Endothelial cell of umbilical vein (primary cell): ENCODE measurements around the gene IDUA. TPM values are rescaled to one million over a fixed set of nuclear protein-coding genes. Genes with fewer than 3 reads are reported as not detected.

Source experiments
- BruUV-seq: library from RNA; stranded (reverse); fragments of 400-500 nt; replicated peaks from 2 replicates; lab custom pipeline; 2021; lab: Mats Ljungman, UMichigan
- CTCF ChIA-PET: fragments of 300-600, 350-600 bp; sonication (Branson Sonifier 250); formaldehyde crosslinking; loops from one replicate; lab custom pipeline; 2021; ENCODE audit warnings: antibody characterized with exemption, inconsistent platforms; lab: Charles Lee
- POLR2A ChIA-PET: fragments of 300-600, 350-600 bp; sonication (Branson Sonifier 250); formaldehyde crosslinking; loops from one replicate; lab custom pipeline; 2021; ENCODE audit warnings: antibody characterized with exemption, inconsistent platforms; lab: Charles Lee
- DNase-seq: peaks from one replicate; pipeline ENCODE4 v3.0.0-alpha.2; 2011; ENCODE audit warnings: low read depth, low spot score
- FAIRE-seq: peaks from 2 replicates; lab custom pipeline; 2011; peaks lifted over from hg19 to GRCh38; lab: Jason Lieb, UNC
- H2AFZ ChIP-seq: 2 replicates; pipeline ENCODE4 v1.6.0; 2012; ENCODE audit warnings: low read depth, low read length, control low read depth, inconsistent platforms
- H3K27ac ChIP-seq: 2 replicates; pipeline ENCODE4 v1.5.1; 2011; ENCODE audit warnings: low read depth, mild to moderate bottlenecking, control low read depth, low read length, moderate library complexity; ENCODE audit not compliant: insufficient read depth
- H3K27me3 ChIP-seq, 2 experiments: 2 replicates each; pipeline versions ENCODE4 v1.6.0 to v1.6.1; 2011; ENCODE audit warnings: low read length in 2 of 2, mixed read lengths in 1 of 2; ENCODE audit not compliant: control insufficient read depth in 2 of 2, insufficient read depth in 2 of 2
- H3K36me3 ChIP-seq, 2 experiments: 2 replicates in 1 of 2; 3 replicates in 1 of 2; pipeline ENCODE4 v1.5.1; 2011; ENCODE audit warnings: low read length in 2 of 2, mild to moderate bottlenecking in 1 of 2, moderate library complexity in 1 of 2; ENCODE audit not compliant: control insufficient read depth in 2 of 2, insufficient read depth in 2 of 2; ENCODE audit errors: extremely low read depth in 1 of 2
- H3K4me1 ChIP-seq: 3 replicates; pipeline ENCODE4 v1.5.1; 2011; ENCODE audit warnings: mild to moderate bottlenecking, low read length; ENCODE audit not compliant: control insufficient read depth, insufficient read depth; ENCODE audit errors: extremely low read depth
- H3K4me2 ChIP-seq: 2 replicates; pipeline ENCODE4 v1.6.1; 2011; ENCODE audit warnings: low read length, control low read depth, mixed read lengths; ENCODE audit not compliant: insufficient read depth
- H3K4me3 ChIP-seq, 3 experiments: fragments of 200-600 bp in 1 of 3; sonication (generic), shearing (Covaris generic) in 1 of 3; replicated peaks in 1 of 3; 2 replicates each; pipeline ENCODE4 v1.5.1; 2011 to 2016; ENCODE audit warnings: control low read depth in 3 of 3, low read length in 3 of 3, mild to moderate bottlenecking in 2 of 3, inconsistent platforms in 1 of 3, low read depth in 1 of 3, moderate library complexity in 1 of 3; ENCODE audit not compliant: insufficient read depth in 1 of 3
- H3K79me2 ChIP-seq: 2 replicates; pipeline ENCODE4 v1.6.0; 2012; ENCODE audit warnings: low read length, inconsistent platforms; ENCODE audit not compliant: control insufficient read depth, insufficient read depth
- H3K9ac ChIP-seq: replicated peaks from 2 replicates; pipeline ENCODE3; 2011; ENCODE audit warnings: low read length, control low read depth; ENCODE audit not compliant: insufficient read depth; ENCODE audit errors: extremely low read depth
- H3K9me1 ChIP-seq: replicated peaks from 3 replicates; pipeline ENCODE4 v1.6.0; 2011; ENCODE audit warnings: mild to moderate bottlenecking, low read length; ENCODE audit not compliant: control insufficient read depth, insufficient read depth; ENCODE audit errors: extremely low read depth
- H3K9me3 ChIP-seq: replicated peaks from 2 replicates; pipeline ENCODE4 v1.5.1; 2012; ENCODE audit warnings: low read length, inconsistent platforms; ENCODE audit not compliant: control insufficient read depth, insufficient read depth
- H4K20me1 ChIP-seq: replicated peaks from 2 replicates; pipeline ENCODE3; 2011; ENCODE audit warnings: mild to moderate bottlenecking, low read length; ENCODE audit not compliant: control insufficient read depth, insufficient read depth; ENCODE audit errors: extremely low read depth
- EZH2 ChIP-seq: IDR thresholded peaks from 2 replicates; pipeline ENCODE4 v1.6.1; 2012; ENCODE audit warnings: borderline replicate concordance, low read depth, mild to moderate bottlenecking, moderate library complexity, low read length, inconsistent platforms; ENCODE audit not compliant: severe bottlenecking
- FOS ChIP-seq: IDR thresholded peaks from 2 replicates; pipeline ENCODE4 v1.6.1; 2011; ENCODE audit warnings: mild to moderate bottlenecking, low read length, moderate library complexity, borderline replicate concordance; ENCODE audit not compliant: insufficient read depth
- MYC ChIP-seq: IDR thresholded peaks from one replicate; pipeline ENCODE4 v1.6.1; 2011; ENCODE audit warnings: mild to moderate bottlenecking, low read depth, low read length
- POLR2A ChIP-seq: IDR thresholded peaks from 2 replicates; pipeline ENCODE4 v1.6.1; 2012; ENCODE audit warnings: low read depth, mild to moderate bottlenecking, control low read depth, low read length
- POLR2AphosphoS5 ChIP-seq: IDR thresholded peaks from 2 replicates; pipeline ENCODE4 v1.6.1; 2012; ENCODE audit warnings: low read depth, mild to moderate bottlenecking, control low read depth, low read length, moderate library complexity; ENCODE audit not compliant: insufficient read depth
- dilution Hi-C: fragments of 300-500 bp; cut with MboI; formaldehyde crosslinking; loops from one replicate; pipeline ENCODE4 v1.15.0; 2019; ENCODE audit warnings: low sequenced_read_pairs; ENCODE audit not compliant: extremely low pct_ligation_motif_present
- intact Hi-C: fragments of 100-400 bp; cut with micrococcal nuclease; formaldehyde crosslinking; loops from one replicate; pipeline ENCODE4 v1.10.0; 2022
- polyA plus RNA-seq, 4 experiments: library from polyadenylated mRNA; depleted of rRNA in 3 of 4; stranded (reverse) in 3 of 4; unstranded in 1 of 4; fragments of >200 nt; gene quantifications; 2 replicates each; pipeline versions ENCODE4 v1.2.1 to v1.2.3, GENCODE V29; 2011 to 2012; ENCODE audit warnings: missing spikeins in 1 of 4
- total RNA-seq: library from RNA; stranded (reverse); gene quantifications from 2 replicates; pipeline ENCODE4 v1.2.3, GENCODE V29; 2021

Gene IDUA
- total and polyA plus RNA-seq, 2 donors (not counting 3 experiments of a cell fraction or from before 2014, with no cell fraction given): 19.1 to 34.1 TPM

- no peak overlapping the region for H2AFZ ChIP-seq
- H3K9ac ChIP-seq: no peak overlapping the region
- no TSS peak for BruUV-seq
- FAIRE-seq (no peak), DNase-seq (no peak)
- CTCF ChIA-PET: interaction anchor here (1.4 kb wide), 1 partner anchor 12 kb away, joined by 5 read pairs; no protein-coding TSS in a partner anchor
- no peak overlapping the region for H3K4me2 ChIP-seq
- no peaks in the 10 kb centered on the region for H3K4me1 ChIP-seq
- H3K9me1 ChIP-seq: no peaks in the 10 kb centered on the region
- no peak overlapping the region for H3K4me3 ChIP-seq
- no peaks in the 10 kb centered on the region for H3K9me3 ChIP-seq
- H4K20me1 ChIP-seq: no peaks in the 10 kb centered on the region
- POLR2A ChIA-PET: interaction anchor here (0.7 kb wide), 1 partner anchor 82 kb away, joined by 3 read pairs; no protein-coding TSS in a partner anchor
- no peak overlapping the region for H3K27ac ChIP-seq
- TF ChIP-seq POLR2AphosphoS5: no peak
- no peak for TF ChIP-seq MYC
- no peak for TF ChIP-seq FOS
- dilution Hi-C loops (no loop called here), intact Hi-C loops (no loop called here)
- H3K36me3 ChIP-seq: no peaks in the 10 kb centered on the region
- no peaks in the 10 kb centered on the region for H3K79me2 ChIP-seq
- H3K27me3 ChIP-seq: no peaks in the 10 kb centered on the region
These were observed 37.9 kb upstream of the IDUA start for GRCh38 chr4:948936-949300.

- Histone ChIP-seq H2AFZ (no peak overlapping the region), H3K9ac (no peak overlapping the region), H3K27ac (no peak overlapping the region), H3K9me1 (no peaks in the 10 kb centered on the region), H3K27me3 (no peaks in the 10 kb centered on the region), H4K20me1 (no peaks in the 10 kb centered on the region), H3K79me2 (no peaks in the 10 kb centered on the region), H3K9me3 (no peaks in the 10 kb centered on the region), H3K4me2 (no peak overlapping the region), H3K4me1 (no peaks in the 10 kb centered on the region), H3K36me3 (no peaks in the 10 kb centered on the region), H3K4me3 (no peak overlapping the region)
- FAIRE-seq (no peak), DNase-seq (no peak)
- ChIA-PET CTCF (no interaction called here), POLR2A (no interaction called here)
- BruUV-seq: no TSS peak
- intact Hi-C loops: no loop called here
- dilution Hi-C loops: no loop called here
- TF ChIP-seq POLR2A (no peak), EZH2 (no peak), POLR2AphosphoS5 (no peak)
These were observed 37.2 kb upstream of the IDUA start for GRCh38 chr4:949656-950055.
